Dendritic cell treated with granulocyte-macrophage colony-stimulating factor and Interleukin-4, amounts not matched to agents 40 ng/mL and 50 ng/mL, for 4 days (primary cell): ENCODE measurements around the gene STX5.
A peak's percentile ranks its signal among the peaks of the same experiment; 100 is the strongest.
"Not testable (repeated sequence)": the region's sequence is repeated elsewhere in the genome, so short reads cannot be mapped to it uniquely, and the experiment has no call there.

Experiments
- H3K27ac Mint-ChIP-seq: one replicate; pipeline ENCODE4 v1.8.0; 2022; ENCODE audit warnings: mild to moderate bottlenecking, mixed read lengths
- H3K27me3 Mint-ChIP-seq: one replicate; pipeline ENCODE4 v1.8.0; 2022; ENCODE audit warnings: mild to moderate bottlenecking, mixed read lengths
- H3K36me3 Mint-ChIP-seq: one replicate; pipeline ENCODE4 v1.8.0; 2022; ENCODE audit warnings: low read depth, mixed read lengths
- H3K4me1 Mint-ChIP-seq: one replicate; pipeline ENCODE4 v1.8.0; 2022; ENCODE audit warnings: low read depth, mixed read lengths
- H3K4me3 Mint-ChIP-seq: one replicate; pipeline ENCODE4 v1.8.0; 2022; ENCODE audit warnings: mild to moderate bottlenecking, moderate library complexity, mixed read lengths
- H3K9me3 Mint-ChIP-seq: one replicate; pipeline ENCODE4 v1.8.0; 2022; ENCODE audit warnings: mixed read lengths
- intact Hi-C: fragments of 100-400 bp; cut with micrococcal nuclease; formaldehyde crosslinking; loops from one replicate; pipeline ENCODE4 v1.15.0; 2022

STX5 gene

DNA sequence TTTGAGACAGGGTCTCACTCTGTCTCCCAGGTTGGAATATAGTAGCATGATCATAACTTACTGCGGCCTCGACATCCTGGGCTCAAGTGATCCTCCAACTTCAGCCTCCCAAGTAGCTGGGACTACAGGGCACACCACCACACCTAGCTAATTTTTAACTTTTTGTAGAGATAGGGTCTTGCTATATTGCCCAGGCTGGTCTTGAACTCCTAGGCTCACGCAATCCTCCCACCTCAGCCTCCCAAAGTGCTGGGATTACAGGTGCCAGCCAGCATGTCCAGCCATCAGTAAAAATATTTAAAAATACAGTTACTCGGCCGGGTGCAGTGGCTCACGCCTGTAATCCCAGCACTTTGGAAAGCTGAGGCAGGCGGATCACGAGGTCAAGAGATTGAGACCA, 3.7 kb downstream of the STX5 start:
- peaks cover 92% of the 10 kb centered on the region for H3K36me3 Mint-ChIP-seq
- H3K27ac Mint-ChIP-seq, H3K9me3 Mint-ChIP-seq: not testable (repeated sequence)

DNA sequence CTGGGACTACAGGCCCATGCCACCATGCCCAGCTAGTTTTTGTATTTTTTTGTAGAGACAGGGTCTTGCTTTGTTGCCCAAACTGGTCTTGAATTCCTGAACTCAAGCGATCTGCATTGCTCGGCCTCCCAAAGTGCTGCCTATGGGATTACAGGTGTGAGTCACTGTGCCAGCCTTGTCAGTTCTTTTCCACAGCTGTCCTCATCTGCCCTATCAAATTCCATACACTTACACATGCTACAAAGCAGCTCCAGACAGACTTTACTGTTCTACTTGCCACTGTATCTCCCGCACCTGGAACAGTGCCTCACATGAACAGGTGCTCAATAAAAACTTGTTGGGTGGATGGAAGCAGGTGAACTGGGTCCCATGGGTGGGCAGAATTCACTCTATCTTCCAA, 8.2 kb downstream of the STX5 start:
- intact Hi-C loops, result no loop called here

More for the DNA sequence above, 3.7 kb downstream of the STX5 start:
- H3K4me3 Mint-ChIP-seq, H3K27me3 Mint-ChIP-seq, intact Hi-C loops: not testable (repeated sequence)
- H3K4me1 Mint-ChIP-seq, result peaks cover 24% of the 10 kb centered on the region

DNA sequence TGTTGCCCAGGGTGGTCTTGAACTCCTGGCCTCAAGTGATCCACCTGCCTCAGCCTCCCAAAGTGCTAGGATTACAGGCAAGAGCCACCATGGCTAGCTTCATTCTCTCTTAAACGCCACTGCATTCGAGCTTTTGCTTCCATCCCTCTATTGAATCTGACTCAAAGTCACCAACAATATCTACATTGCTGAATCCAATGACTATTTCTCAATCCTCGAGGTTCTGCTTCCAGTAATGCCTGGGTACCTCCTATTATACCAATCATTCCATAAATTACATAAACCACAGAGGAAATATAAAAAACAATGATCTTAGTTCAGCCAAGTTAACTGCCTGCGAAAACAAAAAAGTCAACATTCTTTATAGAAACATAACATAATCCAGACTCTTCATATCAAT, 14.7 kb downstream of the STX5 start:
- peaks cover 25% of the 10 kb centered on the region for H3K4me1 Mint-ChIP-seq
- peak overlapping the region; percentile 93 for H3K27ac Mint-ChIP-seq

More for the DNA sequence above, 8.2 kb downstream of the STX5 start:
- Mint-ChIP-seq H3K9me3 (no peaks in the 10 kb centered on the region), H3K27me3 (no peaks in the 10 kb centered on the region), H3K4me1 (peaks cover 14% of the 10 kb centered on the region), H3K4me3 (no peak overlapping the region), H3K36me3 (peaks cover 91% of the 10 kb centered on the region), H3K27ac (no peak overlapping the region)

GRCh38 chr11:62816557-62816956, 15.3 kb downstream of the STX5 start:
- Mint-ChIP-seq H3K9me3 (no peaks in the 10 kb centered on the region), H3K36me3 (peaks cover 51% of the 10 kb centered on the region), H3K4me1 (peaks cover 25% of the 10 kb centered on the region), H3K27me3 (no peaks in the 10 kb centered on the region), H3K27ac (peak overlapping the region; percentile 93), H3K4me3 (peak overlapping the region; percentile 66)
- intact Hi-C loops, result no loop called here

More for the DNA sequence above, 14.7 kb downstream of the STX5 start:
- Mint-ChIP-seq H3K36me3 (peaks cover 57% of the 10 kb centered on the region), H3K27me3 (no peaks in the 10 kb centered on the region), H3K4me3 (peak overlapping the region; percentile 20), H3K9me3 (no peaks in the 10 kb centered on the region)
- intact Hi-C loops, result no loop called here

- Mint-ChIP-seq H3K27me3 (no peaks in the 10 kb centered on the region), H3K36me3 (peaks cover 19% of the 10 kb centered on the region), H3K4me3 (no peak overlapping the region), H3K4me1 (peaks cover 24% of the 10 kb centered on the region), H3K27ac (peak overlapping the region; percentile 46), H3K9me3 (no peaks in the 10 kb centered on the region)
- intact Hi-C loops, result no loop called here
These were observed 20.2 kb downstream of the STX5 start for GRCh38 chr11:62811659-62812058.

DNA sequence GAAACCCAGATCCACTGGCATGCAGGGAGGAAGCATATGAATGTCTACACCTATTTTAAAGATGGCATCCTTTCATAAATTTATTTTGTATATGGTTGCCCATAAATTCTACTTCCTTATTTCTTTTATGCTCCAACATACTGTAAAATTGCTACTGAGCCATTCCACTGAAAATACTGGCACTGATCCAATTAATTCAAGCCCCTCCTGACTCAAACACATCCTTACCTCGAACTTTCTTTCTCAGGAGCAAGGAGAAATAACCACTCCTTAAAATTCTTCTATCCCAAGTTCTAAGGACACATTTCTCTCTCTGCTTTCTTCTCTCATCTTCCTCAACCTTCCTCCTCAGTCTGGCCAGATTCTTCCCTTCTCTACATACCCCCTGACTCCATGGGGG, 21.1 kb downstream of the STX5 start:
- peaks cover 19% of the 10 kb centered on the region for H3K36me3 Mint-ChIP-seq
- peak overlapping the region; percentile 46 for H3K27ac Mint-ChIP-seq
- H3K4me1 Mint-ChIP-seq, result peaks cover 27% of the 10 kb centered on the region
- no peaks in the 10 kb centered on the region for H3K9me3 Mint-ChIP-seq
- no peak overlapping the region for H3K4me3 Mint-ChIP-seq
- H3K27me3 Mint-ChIP-seq, result no peaks in the 10 kb centered on the region
- intact Hi-C loops, result no loop called here

DNA sequence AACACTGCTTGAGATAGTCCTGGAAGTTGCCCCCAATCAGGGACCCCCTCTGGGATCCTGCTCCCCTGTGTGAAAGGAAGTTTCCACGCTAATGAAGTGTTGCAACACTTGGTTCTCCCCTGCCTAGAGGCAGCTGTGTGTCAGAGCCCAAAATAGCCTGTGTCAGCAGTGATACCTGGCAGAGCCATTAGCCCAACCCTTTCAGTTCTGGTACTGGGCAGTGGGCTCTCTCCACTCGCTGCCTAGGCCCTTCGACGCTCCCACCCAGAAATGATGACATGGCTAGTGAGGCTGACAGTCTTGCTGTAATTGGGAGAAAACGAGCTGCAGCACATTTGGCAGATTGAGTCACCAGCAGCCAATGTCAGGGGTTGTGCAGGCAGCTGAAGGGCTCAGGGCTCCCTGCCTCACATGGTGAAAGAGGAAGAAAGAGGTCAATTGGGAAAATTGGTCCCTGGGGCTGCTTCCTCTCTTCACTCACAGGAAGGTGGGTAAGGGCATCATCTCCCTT, 25.2 kb downstream of the STX5 start:
- Mint-ChIP-seq H3K4me1 (peaks cover 56% of the 10 kb centered on the region), H3K27ac (peak overlapping the region; percentile 89), H3K36me3 (peaks cover 46% of the 10 kb centered on the region), H3K4me3 (peak overlapping the region; percentile 28), H3K27me3 (no peaks in the 10 kb centered on the region), H3K9me3 (no peaks in the 10 kb centered on the region)
- intact Hi-C loops, result no loop called here

GRCh38 chr11:62805961-62806441, 25.9 kb downstream of the STX5 start:
- Mint-ChIP-seq H3K4me1 (peaks cover 56% of the 10 kb centered on the region), H3K36me3 (peaks cover 53% of the 10 kb centered on the region), H3K9me3 (no peaks in the 10 kb centered on the region), H3K27me3 (no peaks in the 10 kb centered on the region), H3K4me3 (peak overlapping the region; percentile 83), H3K27ac (peak overlapping the region; percentile 89)
- intact Hi-C loops, result loop anchor here (2.0 kb wide), 2 partner anchors 19 to 35 kb away; partner anchors contain the start of gene TMEM179B

DNA sequence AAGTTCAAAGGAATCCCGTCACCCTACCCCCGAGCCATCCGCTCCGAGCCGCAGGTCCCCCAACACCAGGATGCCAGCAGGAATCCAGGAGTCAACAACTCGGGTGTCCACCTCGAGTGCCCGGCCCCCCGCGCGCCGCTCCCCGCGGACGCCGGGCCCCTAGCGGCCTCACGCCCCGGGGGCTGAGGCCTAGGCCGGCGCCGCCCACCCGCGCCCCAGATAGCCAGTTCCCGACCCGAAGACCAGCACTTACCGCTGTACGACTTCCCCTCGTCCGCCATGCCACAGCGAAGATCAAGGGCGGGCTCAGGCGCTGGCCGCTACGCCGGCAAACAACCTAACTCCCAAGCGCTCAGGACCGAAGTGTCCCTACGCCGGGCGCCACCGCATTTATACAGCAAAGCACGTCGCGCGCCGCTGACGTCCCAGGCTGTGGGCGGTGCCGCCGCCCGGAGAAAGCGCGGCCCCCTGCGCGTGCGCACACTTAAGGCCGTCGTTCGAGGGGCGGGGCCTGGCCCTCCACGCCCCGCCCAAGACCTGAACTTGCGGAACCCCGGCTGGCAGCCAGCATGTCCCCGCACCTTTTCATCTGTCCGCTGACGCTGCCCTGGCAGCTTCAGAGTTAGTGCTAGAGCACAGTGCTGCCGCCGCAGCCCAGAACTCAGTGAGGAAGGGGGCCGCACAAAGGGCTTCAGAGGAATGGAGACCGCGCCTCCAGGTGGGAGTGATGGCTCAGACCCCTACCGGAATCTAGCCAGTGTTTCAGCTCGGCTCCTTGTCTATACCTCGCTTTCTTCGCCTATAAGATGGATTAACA, 26.6 kb downstream of the STX5 start, which contains the start of gene NXF1:
NXF1 (minus strand) TSS at position 365 of the 817 bp plus-strand sequence; CDS start at position 281, 84 bp downstream.
- no peaks in the 10 kb centered on the region for H3K27me3 Mint-ChIP-seq
- H3K27ac Mint-ChIP-seq, result peak within 1 kb of the TSS; percentile 89
- intact Hi-C loops, result loop anchor here (2.0 kb wide), 2 partner anchors 18 to 36 kb away; partner anchors contain the start of gene TMEM179B
- peaks cover 56% of the 10 kb centered on the region for H3K4me1 Mint-ChIP-seq
- H3K4me3 Mint-ChIP-seq, result peak within 1 kb of the TSS; percentile 83
- peaks cover 60% of the 10 kb centered on the region for H3K36me3 Mint-ChIP-seq
- no peaks in the 10 kb centered on the region for H3K9me3 Mint-ChIP-seq

- peaks cover 68% of the 10 kb centered on the region for H3K36me3 Mint-ChIP-seq
- H3K9me3 Mint-ChIP-seq, result no peaks in the 10 kb centered on the region
- peaks cover 61% of the 10 kb centered on the region for H3K4me1 Mint-ChIP-seq
- H3K27ac Mint-ChIP-seq, result peak overlapping the region; percentile 89
- no peaks in the 10 kb centered on the region for H3K27me3 Mint-ChIP-seq
- intact Hi-C loops, result loop anchor here (2.0 kb wide), 2 partner anchors 18 to 36 kb away; partner anchors contain the start of gene TMEM179B
- peak overlapping the region; percentile 83 for H3K4me3 Mint-ChIP-seq
These were observed 27.4 kb downstream of the STX5 start for GRCh38 chr11:62804310-62805075.

DNA sequence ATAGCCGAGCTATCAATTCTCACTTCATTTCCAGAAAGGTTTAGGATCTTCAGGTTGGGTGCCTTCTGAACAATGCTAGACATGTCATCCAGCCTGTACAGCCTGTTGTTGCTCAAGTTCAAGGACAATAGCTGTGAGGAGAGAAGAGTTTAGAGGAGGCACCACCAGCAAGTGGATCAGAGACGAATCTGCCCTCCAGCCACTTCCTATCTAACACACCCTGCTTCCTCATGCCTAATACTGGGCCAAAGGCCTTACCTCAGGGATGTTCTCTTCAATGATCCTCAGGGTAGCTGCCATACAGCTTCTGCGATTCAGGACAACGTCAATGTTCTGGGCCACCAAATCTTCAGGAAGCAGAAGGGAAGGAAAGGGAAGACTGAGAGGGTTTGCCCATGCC, 30.8 kb downstream of the STX5 start:
- peaks cover 51% of the 10 kb centered on the region for H3K4me1 Mint-ChIP-seq
- intact Hi-C loops, result no loop called here
- no peaks in the 10 kb centered on the region for H3K9me3 Mint-ChIP-seq
- no peak overlapping the region for H3K4me3 Mint-ChIP-seq
- H3K27me3 Mint-ChIP-seq, result no peaks in the 10 kb centered on the region
- peak overlapping the region; percentile 56 for H3K27ac Mint-ChIP-seq
- peaks cover 94% of the 10 kb centered on the region for H3K36me3 Mint-ChIP-seq

DNA sequence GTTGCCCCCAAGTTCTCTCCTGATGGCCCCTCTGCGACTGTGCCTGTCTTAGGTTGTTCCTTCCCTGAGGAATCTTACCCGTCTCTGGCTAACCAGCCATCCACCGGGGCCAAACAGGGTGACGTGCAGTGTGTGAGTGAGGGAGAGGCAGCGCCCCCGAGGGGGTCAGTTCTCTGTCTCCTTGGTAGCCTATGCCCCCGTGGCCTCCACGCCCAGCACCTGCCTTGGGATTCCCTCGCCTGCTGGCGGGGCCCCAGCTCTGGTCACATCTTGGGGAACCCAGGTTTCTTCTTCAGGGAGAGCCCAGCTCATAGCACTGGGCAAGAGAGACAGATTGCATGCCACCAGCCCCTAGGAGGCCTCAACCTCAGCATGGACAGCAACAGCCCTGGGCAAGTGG, 32.4 kb downstream of the STX5 start:
- Mint-ChIP-seq H3K36me3 (peaks cover 99% of the 10 kb centered on the region), H3K27ac (peak overlapping the region; percentile 48)

GRCh38 chr11:62796281-62796680, 35.6 kb downstream of the STX5 start:
- intact Hi-C loops, result no loop called here
- no peaks in the 10 kb centered on the region for H3K27me3 Mint-ChIP-seq
- H3K4me1 Mint-ChIP-seq, result peaks cover 38% of the 10 kb centered on the region
- no peak overlapping the region for H3K4me3 Mint-ChIP-seq
- H3K36me3 Mint-ChIP-seq, result peaks cover 100% of the 10 kb centered on the region
- H3K9me3 Mint-ChIP-seq, result no peaks in the 10 kb centered on the region
- peak overlapping the region; percentile 30 for H3K27ac Mint-ChIP-seq

More for the DNA sequence above, 32.4 kb downstream of the STX5 start:
- no peaks in the 10 kb centered on the region for H3K9me3 Mint-ChIP-seq
- H3K4me3 Mint-ChIP-seq, result no peak overlapping the region
- intact Hi-C loops, result no loop called here
- no peaks in the 10 kb centered on the region for H3K27me3 Mint-ChIP-seq
- peaks cover 56% of the 10 kb centered on the region for H3K4me1 Mint-ChIP-seq
